ENCODE results near the gene SIRT7. TPM values are rescaled to one million over a fixed set of nuclear protein-coding genes. Genes with fewer than 3 reads are reported as not detected.

Gene SIRT7
- total and polyA plus RNA-seq, 9 donors: 3.4 to 17.7 (median 15.2) TPM

DNA sequence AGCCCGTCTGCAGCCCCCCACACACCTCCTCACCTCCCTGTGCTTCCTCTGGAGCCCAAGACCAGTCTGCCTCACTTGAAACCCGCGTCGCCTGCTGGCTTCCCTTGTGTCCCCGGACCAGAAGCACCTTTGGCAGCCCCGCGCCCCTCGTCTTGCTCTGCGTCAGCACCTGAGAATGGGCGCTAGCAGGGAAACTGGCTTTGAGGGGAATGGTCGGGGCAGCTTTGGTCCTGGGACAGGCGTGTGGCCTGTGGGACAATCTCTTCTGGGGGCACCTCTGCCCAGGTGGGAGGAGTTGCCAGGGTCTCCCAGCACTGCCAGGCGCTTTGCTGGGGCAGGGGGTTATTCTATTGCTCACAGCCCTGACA lies 13.2 kb upstream of the SIRT7 start:
- TF ChIP-seq EP300 (IDR thresholded peaks at IDR 0.05) (no peak), CTCF (IDR thresholded peaks at IDR 0.05) (no peak), POLR2A (IDR thresholded peaks at IDR 0.05) (no peak)
- WGBS, 3 donors: 39 to 50% (median 48%) methylated on average over 13 of the region's 13 CpGs
- no peaks in the 10 kb centered on the region for H3K27me3 ChIP-seq
- H3K27ac ChIP-seq: no peak overlapping the region
- H3K36me3 ChIP-seq: no peaks in the 10 kb centered on the region
- intact Hi-C loops (cut with DNase I): no loop called here
- DNase-seq: peak in 2 of 5 donors; percentile 20 to 35
- H3K9me3 ChIP-seq: no peaks in the 10 kb centered on the region
- H3K4me1 ChIP-seq (ENCODE audit: insufficient read depth): peaks cover 8% of the 10 kb centered on the region
- no peak overlapping the region for H3K4me3 ChIP-seq

DNA sequence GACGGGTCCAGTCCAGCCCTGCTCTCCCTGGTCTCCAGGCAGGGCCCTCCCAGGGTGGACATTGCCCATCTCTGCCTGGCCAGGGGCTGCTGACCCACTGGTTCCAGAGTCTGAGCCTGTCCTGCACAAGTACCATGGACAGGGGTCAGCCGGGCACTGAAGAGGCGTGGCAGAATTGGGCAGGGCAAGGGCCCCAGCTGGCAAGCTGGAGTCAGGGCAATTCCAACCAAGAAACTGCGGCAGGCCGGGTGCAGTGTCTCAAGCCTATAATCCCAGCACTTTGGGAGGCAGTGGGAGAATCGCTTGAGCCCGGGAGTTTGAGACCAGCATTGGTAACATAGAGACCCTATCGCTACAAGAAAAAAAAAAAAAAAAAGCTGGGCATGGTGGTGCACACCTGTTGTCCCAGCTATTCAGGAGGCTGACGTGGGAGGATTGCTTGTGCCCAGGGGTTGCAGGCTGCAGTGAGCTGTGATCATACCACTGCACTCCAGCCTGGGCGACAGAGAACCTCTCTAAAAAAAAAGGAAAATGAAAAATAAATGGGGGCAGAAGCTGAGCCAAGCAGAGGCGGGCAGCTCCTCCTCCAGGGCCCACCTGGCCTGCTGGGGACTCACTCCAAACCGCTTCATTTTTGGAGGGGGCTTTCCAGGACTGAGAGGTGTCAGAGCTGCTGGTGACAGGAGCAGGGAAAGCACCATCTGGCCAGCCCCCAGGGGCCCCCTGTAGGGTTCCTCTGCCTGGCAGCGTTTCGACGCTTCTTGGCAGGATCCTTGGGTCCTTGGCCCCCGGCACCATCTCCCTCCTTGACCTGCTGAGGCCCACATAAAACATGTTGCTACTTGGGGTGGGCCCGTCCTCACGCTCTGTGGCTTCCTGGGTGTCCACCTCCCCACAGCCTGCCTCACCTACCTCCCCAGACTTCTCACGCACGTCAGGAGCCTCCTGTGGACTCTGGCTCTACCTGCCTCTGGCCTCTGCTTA lies 12.5 kb upstream of the SIRT7 start:
- Histone ChIP-seq H3K27me3 (no peaks in the 10 kb centered on the region), H3K36me3 (no peaks in the 10 kb centered on the region), H3K4me1 (ENCODE audit: insufficient read depth) (peaks cover 10% of the 10 kb centered on the region), H3K27ac (no peak overlapping the region), H3K9me3 (no peaks in the 10 kb centered on the region), H3K4me3 (no peak overlapping the region)
- DNase-seq: peak in 3 of 5 donors; percentile 22 to 49 (median 34)
- intact Hi-C loops (cut with DNase I): no loop called here
- WGBS, 3 donors: 48 to 54% (median 53%) methylated on average over 20 of the region's 20 CpGs
- TF ChIP-seq POLR2A (IDR thresholded peaks at IDR 0.05) (no peak), CTCF (IDR thresholded peaks at IDR 0.05) (no peak), EP300 (IDR thresholded peaks at IDR 0.05) (no peak)

GRCh38 chr17:81929253-81930141 lies 11.5 kb upstream of the SIRT7 start:
- H3K27ac ChIP-seq: no peak overlapping the region
- H3K9me3 ChIP-seq: no peaks in the 10 kb centered on the region
- H3K36me3 ChIP-seq: no peaks in the 10 kb centered on the region
- H3K27me3 ChIP-seq: no peaks in the 10 kb centered on the region
- TF ChIP-seq EP300 (IDR thresholded peaks at IDR 0.05) (no peak), CTCF (IDR thresholded peaks at IDR 0.05) (no peak), POLR2A (IDR thresholded peaks at IDR 0.05) (no peak)
- DNase-seq: peak in 1 of 5 donors; percentile 32
- 85 to 88% (median 85%) methylated on average over 31 of the region's 31 CpGs for WGBS, 3 donors
- peaks cover 14% of the 10 kb centered on the region for H3K4me1 ChIP-seq (ENCODE audit: insufficient read depth)
- no peak overlapping the region for H3K4me3 ChIP-seq
- intact Hi-C loops (cut with DNase I): no loop called here

DNA sequence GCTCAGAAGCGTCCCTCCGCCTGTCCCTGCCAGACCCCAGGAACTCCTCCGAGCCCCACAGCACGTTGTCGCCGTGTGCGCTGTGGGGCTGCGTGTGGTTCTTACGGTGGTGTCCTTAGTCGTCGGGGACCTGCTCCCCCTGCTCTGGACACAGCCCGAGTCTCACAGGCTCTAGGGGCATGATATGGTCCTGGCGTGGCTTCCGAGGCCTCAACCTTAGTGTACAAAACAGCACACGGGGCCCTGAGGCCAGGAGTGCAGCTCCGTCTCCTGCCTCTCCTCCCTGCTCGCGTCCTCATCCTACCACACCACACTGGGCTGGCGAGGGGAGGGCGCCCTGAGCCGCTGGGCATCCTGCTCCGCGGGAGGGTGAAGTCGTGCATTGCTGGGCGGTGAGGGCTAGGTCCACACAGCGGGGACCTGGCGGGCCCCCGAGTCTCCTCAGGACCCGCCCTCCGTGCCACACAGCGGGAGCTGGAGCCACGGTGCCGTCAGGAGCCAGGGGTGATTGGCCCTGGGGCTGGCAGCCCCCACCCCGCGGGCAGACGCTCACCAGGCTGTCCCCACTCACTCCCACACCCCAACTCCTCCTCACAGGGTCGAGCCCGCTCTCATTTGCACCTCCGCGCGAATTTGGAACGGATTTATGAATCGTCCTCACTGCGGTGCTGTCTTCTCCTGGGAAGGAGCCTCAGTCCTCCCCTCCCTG lies 10.7 kb upstream of the SIRT7 start:
- no peak overlapping the region for H3K27ac ChIP-seq
- no peaks in the 10 kb centered on the region for H3K9me3 ChIP-seq
- peaks cover 19% of the 10 kb centered on the region for H3K4me1 ChIP-seq (ENCODE audit: insufficient read depth)
- H3K36me3 ChIP-seq: no peaks in the 10 kb centered on the region
- DNase-seq: peak in 2 of 5 donors; percentile 12 to 39
- intact Hi-C loops (cut with DNase I): no loop called here
- TF ChIP-seq CTCF (IDR thresholded peaks at IDR 0.05): no peak
- TF ChIP-seq POLR2A (IDR thresholded peaks at IDR 0.05): no peak
- no peak for TF ChIP-seq EP300 (IDR thresholded peaks at IDR 0.05)
- H3K27me3 ChIP-seq: no peaks in the 10 kb centered on the region
- H3K4me3 ChIP-seq: peak overlapping the region; percentile 92
- WGBS, 3 donors: 30 to 38% (median 37%) methylated on average over 38 to 44 of the region's 44 CpGs

Measured in ovary (tissue), 9 donors.